Fibroblast of the aortic adventitia (primary cell): ENCODE data around the gene GCLC. TPM values are rescaled to one million over a fixed set of nuclear protein-coding genes. Genes with fewer than 3 reads are reported as not detected.

ENCODE experiments used
- DNase-seq: peaks from one replicate; pipeline ENCODE4 v3.0.0-alpha.2; 2010; ENCODE audit warnings: low read depth
- H3K4me3 ChIP-seq: 2 replicates; pipeline ENCODE4 v1.5.1; 2011; ENCODE audit warnings: low read depth, mild to moderate bottlenecking, control low read depth, low read length, moderate library complexity
- CTCF ChIP-seq: IDR thresholded peaks from 2 replicates; pipeline ENCODE4 v1.5.1; 2011; ENCODE audit warnings: mild to moderate bottlenecking, low read length, control low read depth, inconsistent platforms; ENCODE audit not compliant: insufficient read depth
- total RNA-seq: library from RNA; depleted of rRNA; stranded (reverse); fragments of >200 nt; gene quantifications from 2 replicates; pipeline ENCODE4 v1.2.3, GENCODE V29; 2012; ENCODE audit warnings: low replicate concordance

GCLC gene
- total RNA-seq, 1 donor: 21.1 TPM

GRCh38 chr6:53536561-53536960 is 8.3 kb downstream of the GCLC start:
- DNase-seq: no peak
- no peak for TF ChIP-seq CTCF
- H3K4me3 ChIP-seq: no peak overlapping the region

GRCh38 chr6:53532942-53533341 is 12.0 kb downstream of the GCLC start:
- DNase-seq: no peak
- TF ChIP-seq CTCF: no peak
- no peak overlapping the region for H3K4me3 ChIP-seq

DNA sequence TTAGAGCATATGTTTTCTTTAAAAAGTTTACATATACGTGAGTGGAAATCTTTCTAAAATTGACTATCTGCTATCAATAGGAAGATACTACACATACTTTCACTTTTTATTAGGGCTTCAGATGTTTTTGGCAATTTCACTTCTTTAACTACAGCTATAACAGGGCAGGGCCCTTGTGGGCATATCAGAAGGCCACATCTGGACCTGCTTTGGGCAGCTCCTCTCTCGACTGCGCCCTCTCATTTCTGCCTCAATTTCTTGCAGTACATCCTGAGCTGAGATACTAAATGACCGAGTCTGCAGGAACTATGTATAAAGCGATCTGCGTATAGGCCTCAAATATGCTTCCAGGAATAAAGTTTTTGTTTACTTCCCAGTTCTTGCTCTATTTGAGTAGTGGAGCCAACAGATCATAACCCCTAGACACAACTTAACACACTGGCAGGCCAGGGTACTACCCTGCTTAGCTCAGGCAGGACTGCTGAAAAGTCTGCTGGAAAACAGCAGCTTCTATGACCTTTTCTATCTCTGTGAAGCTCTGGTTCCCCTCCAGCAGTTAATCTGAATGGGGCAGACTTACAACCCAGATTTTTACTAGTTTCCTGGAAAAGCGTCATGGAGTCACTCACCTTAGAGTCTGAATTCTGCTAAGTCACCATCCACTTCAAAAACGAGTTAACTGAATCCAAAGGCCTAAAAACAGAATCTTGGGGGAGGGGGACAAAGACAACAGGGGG is 12.7 kb downstream of the GCLC start:
- TF ChIP-seq CTCF: no peak
- no peak overlapping the region for H3K4me3 ChIP-seq
- DNase-seq: no peak

DNA sequence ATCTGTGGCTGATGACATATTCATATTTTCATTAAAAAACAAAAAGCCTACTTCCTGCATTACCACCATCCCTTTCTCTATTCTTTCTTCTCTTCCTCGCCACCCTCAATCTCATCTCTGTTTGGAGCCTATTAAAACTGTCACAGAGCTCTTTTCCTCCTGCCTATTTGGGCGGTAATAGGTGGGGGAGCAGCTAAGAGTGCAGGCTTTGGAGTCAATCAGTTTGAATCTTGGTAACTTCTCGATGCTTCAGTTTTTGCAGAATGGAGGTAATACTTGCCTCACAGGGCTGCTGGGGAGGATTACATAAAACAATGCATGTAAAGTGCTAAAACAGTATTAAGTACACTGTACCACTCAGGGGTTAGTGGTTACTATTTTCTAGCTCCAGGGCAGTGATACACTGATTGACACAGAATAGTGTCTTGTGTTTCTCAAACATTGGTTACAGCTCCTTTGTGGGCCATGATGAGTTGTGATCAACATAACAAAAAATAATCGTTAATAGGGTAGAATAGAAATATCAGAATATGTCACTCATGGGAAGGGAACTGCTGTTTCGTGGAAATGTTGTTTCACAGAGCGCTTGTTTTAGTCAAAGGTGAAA is 14.0 kb downstream of the GCLC start:
- no peak for DNase-seq
- H3K4me3 ChIP-seq: no peak overlapping the region
- no peak for TF ChIP-seq CTCF

DNA sequence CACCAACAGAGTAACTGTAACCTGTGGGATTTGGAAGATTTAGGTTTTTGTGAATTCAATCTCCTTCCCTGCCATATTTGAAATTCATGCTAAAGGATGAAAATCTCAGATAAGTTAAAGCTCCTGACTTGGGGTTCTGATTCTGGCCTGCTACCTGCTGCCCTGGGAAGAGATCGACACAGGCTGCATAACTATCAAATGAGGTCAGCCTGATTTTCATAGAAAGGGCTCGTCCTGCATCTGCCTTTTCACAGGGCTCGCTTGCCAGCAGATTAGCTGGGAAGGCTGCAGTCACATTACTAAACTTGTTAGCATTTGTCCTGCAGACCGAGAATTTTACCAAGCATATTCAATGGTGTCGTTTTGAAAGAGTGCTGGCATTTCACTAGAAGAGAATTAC is 14.6 kb downstream of the GCLC start:
- TF ChIP-seq CTCF: no peak
- peak; percentile 33 for DNase-seq

DNA sequence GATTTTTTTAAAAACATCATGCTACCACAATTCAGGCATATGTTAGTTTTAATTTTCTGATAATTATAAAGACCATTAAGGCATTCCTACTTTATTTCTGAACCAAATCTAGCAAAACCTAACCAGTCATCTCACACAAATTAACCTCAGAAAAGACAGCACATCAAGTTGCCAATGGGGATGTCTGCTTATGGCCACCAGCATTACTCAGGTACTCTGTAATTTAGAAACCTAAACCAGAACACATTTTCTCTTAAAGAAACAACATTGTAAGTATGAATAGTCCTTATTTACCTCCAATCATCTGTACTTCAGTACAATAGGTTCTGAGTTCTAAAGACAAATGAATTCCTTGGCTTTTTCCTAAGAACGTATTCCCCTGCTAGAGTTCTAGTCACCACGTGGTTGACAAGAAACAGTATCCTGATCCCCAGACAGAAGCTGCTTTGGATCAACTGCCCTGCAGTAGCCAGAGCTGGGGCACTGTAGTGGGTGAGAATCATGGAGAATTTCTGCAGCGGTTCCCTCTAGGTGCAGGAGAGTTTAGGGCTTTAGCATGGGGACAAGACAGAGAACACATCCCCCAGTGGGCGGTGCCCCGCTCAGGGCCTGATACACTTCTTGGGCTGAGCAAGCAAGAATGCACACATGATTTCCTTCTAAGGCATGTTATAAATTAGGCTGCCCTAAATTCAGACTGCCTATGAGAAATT is 15.4 kb downstream of the GCLC start:
- no peak for TF ChIP-seq CTCF
- H3K4me3 ChIP-seq: no peak overlapping the region
- DNase-seq: no peak

More for the DNA sequence above, 14.6 kb downstream of the GCLC start:
- H3K4me3 ChIP-seq: no peak overlapping the region
